ENCODE results near the gene GLP2R.

GRCh38 chr17:9872852-9873251 lies 47.1 kb downstream of the GLP2R start:
- TF ChIP-seq CTCF (conservative IDR thresholded peaks at IDR 0.05; ENCODE audit: low read depth, low read length): no peak
- no peak for TF ChIP-seq EZH2 (IDR thresholded peaks at IDR 0.05; ENCODE audit: borderline replicate concordance, low read depth, low read length, poor library complexity, severe bottlenecking)

All from A673 (cell line).